HG02759 (cell line): Measurements from ENCODE around the gene EPRS1.

Experiments
- ATAC-seq: cut with Tn5 transposase; IDR thresholded peaks from one replicate; pipeline ENCODE4 v1.9.1; 2021; ENCODE audit warnings: mild to moderate bottlenecking, moderate library complexity; ENCODE audit not compliant: unreplicated experiment

The EPRS1 gene

GRCh38 chr1:220046052-220046930 is at the start of gene EPRS1:
Gene EPRS1 (minus strand): TSS chr1:220046505. CDS start chr1:220046388, 117 bp downstream.
- peak; percentile 99 for ATAC-seq

GRCh38 chr1:220094016-220094911 is 48.0 kb upstream of the EPRS1 start, which contains the start of gene IARS2:
Gene IARS2 (plus strand): TSS chr1:220094132. CDS start chr1:220094217, 85 bp downstream.
- peak; percentile 76 for ATAC-seq

DNA sequence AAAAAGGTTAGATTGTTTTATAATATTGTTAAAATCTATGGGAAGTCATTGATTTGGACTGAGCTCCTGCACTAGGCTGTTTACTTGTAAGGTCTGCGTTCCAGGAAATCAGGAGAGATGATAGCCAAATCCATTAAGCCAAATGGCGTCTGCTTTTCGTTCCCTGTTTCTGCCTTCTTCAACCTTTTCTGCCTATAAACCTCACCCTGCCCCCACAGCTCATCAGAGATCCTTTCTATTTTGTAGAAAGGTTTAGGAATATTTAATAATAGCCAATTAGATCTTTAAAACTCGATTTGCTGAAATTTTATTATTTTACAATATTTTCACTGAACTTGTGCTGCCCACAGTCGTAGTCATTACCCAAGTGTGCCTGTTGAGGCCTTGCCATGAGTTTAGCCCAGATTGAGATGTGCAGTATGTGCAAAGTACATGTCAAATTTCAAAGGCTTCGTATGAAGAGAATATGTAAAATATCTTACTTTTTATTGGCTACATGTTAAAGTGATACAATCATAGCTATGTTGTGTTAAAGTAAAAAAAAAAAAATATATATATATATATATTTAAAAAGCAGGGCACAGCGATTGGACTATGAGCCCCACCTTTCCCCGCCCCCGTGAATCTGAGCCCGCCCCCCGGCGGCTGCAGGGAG is 47.2 kb upstream of the EPRS1 start:
- no peak for ATAC-seq

GRCh38 chr1:220092694-220093093 is 46.4 kb upstream of the EPRS1 start:
- ATAC-seq, result no peak

DNA sequence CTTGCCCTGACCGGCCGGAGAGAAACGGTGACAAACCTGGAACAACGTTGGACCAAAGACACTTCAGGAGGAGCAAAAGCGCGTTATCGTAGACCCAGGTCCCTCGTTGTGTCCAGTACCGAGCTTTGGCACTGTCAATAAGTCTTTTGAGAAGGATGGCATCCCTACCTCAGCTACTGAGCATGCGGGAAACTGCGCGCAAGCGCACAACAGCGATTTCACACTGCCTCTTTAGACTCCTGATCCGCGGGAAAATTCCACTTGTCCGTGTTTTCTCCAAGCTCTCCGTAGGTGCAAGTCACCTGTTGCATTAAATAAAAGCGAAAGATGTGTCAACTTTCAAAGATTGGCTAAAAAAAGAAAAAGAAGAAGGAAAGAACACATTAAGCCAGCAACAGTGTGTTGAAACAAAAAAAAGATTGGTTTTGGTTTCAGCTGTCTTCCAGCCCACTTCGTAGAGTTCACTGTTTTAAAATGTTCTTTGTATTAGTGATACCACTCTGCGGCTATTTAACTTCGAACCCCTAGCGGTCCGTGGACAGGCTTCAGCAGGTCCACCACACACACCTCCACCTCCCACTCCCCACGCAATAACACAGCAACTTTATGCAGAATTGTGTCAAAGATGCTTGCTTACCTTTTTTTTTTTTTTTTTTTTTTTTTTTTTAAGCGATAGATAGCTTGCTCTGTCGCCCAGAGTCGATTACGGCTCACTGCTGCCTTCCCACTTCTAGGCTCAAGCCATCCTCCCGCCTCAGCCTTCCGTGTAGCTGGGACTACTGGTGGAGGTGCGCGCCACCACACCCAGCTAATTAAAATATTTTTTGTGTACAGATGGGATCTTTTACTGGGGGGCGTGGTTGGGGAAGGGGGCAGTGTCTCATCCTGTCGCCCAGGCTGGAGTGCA is 43.6 kb upstream of the EPRS1 start, which contains the start of gene BPNT1:
BPNT1 (minus strand) TSS at position 139 of the 907 bp plus-strand sequence. CDS start 9,942 bp downstream, outside the sequence.
- peak; percentile 59 for ATAC-seq

DNA sequence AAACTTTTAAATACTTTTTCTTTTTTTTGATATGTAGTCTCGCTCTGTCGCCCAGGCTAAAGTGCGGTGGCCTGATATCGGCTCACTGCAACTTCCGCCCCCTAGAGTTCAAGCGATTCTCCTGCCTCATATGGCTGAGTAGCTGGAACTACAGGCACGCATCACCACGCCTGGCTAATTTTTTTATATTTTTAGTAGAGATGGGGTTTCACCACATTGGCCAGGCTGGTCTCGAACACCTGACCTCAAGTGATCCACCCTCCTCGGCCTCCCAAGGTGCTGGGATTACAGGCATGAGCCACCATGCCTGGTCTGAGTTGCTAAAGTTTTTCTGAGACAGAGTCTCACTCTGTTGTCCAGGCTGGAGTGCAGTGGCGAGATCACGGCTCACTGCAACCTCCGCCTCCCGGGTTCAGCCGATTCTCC is 40.0 kb upstream of the EPRS1 start:
- peak; percentile 60 for ATAC-seq

DNA sequence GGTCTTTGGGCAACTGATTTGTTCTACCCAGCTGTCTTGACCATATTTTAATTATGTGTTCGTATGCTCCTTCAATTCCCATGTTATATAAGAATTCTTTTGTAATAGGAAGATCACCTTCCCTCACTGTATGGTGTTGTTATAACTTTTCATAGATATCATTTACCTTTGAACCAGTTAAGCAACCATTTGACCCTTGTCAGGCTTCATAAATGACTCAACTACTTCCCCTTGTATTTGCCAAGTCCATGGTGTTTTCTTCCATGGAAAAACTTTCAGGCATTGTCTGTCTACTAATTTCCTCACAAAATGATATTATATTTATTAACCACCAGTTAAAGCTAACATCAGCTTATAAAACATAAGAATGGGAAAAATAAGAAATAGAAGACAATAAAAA is 38.2 kb upstream of the EPRS1 start:
- ATAC-seq, result no peak

DNA sequence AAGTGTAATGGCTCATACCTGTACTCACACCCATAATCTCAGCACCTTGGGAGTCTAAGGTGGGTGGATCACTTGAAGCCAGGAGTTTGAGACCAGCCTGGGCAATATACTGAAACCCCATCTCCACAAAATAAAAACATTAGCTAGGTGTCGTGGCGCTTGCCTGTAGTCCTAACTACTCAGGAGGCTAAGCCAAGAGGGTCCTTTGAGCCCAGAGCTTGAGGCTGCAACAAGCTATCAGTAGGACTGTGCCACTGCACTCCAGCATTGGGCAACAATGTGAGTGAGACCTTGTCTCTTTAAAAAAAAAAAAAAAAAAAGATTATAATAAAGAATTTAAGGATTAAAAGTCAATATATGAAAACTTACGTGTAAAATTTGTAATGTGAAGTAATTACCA is 31.6 kb upstream of the EPRS1 start:
- no peak for ATAC-seq

DNA sequence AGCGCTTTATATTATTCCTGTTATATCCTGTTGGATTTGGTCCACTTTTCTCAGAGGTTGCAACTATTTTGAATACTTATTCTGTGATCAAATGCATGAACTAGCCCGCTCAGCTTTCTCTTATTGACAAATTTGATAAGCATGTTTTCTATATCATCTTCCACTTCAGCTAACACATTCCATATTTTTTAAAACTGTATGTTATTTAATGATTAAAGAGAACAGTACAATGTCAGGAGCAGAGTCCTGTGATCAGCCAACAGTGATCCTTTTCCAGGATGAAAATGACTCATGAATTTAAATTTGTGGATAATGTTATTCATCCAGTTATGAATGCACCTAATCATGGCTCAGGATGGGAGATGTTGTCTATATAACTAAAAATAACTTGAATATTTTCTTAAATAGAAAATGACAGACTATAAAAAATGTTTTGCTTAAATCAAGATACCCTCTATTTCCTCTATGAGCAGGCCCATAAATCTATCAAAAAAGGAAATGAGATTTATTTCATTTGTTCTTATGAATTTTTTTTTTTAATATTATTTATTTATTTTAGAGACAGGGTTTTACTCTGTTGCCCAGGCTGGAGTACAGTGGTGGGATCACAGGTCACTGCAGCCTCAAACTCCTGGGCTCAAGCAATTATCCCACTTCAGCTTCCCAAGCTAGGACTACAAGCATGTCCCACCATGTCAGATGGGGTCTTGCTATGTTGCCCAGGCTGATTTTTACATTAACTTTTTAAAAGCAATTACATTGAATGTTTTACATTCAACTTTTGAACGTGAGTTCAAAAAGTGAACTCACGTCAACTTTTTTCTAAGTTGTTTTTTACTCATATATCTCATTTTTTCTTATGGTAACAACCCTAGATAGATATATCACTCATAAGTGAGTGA is 30.8 kb upstream of the EPRS1 start:
- no peak for ATAC-seq

DNA sequence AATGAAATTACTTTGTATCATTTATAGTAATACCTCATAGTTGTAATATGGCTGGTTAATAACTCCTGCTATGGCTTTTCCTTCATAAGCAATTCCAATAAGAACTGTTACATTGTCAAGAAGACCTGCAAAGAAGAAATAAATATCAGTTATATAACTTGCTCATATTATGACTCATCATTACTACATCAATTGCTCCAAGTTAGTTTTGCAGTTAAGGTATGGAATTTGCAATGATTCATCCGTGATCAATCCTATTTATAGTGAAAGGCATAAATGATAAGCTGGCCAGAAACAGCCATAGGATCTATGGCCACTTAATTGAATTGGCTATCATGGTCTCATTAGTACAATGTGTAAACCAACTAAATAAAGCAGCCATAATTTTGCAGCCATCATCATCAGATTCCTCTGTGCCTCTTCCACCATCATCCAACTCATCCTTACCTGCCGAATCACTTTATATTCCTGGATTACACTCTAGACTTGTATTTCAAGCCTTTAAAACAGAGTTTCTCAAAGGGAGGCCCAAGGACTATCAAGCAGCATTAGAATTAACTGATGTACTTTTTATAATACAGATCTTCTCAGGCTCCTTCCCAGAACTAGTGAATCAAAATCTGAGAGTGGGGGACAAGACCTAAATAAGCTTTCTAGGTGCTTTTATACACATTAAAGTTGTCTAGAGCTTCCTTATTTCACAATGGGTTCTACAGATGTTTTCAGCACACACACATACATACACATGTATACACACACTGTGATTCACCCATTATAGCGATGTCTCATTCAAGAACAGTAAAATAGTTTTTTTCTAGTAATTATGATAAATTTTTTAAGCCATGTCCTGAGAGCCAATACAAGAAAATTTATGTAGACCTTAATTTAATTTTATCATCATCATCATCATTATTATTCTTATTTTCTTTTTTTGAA is 21.2 kb upstream of the EPRS1 start:
- ATAC-seq, result no peak

- ATAC-seq, result no peak
Observed at GRCh38 chr1:220062629-220063028, 16.3 kb upstream of the EPRS1 start.

- no peak for ATAC-seq
Observed at GRCh38 chr1:220060876-220061275, 14.6 kb upstream of the EPRS1 start.

GRCh38 chr1:220056374-220056773 is 10.1 kb upstream of the EPRS1 start:
- no peak for ATAC-seq

DNA sequence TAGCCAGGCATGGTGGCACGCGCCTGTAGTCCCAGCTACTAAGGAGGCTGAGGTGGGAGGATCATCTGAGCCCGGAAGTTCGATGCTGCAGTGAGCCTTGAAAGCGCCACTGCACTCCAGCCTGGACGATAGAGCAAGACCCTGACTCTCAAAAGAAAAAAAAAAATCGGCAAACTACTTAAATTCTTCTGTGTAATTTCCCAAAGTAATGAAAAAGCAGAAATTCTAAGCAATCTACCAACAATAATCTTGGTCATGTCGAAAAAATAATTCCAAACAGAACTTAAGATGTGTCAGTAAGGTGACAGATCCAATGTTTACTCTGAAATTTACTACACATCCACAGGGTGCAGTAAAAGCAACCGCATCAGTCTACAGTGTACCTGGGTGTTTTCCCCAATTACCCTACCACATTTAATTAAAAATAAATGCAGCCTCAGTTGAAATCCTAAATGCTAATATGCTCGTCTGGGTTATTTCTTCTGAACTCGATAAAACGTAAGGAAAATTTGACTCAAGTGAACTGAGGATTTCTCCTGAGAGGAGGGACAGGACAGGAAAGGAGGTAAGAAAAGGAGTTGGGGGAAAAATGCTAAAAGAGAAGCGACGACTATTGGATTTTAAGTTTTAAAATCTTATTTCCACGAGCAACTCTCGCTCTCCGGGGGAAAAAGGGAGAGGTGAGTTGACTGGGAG is 801 bp downstream of the EPRS1 start:
- no peak for ATAC-seq

DNA sequence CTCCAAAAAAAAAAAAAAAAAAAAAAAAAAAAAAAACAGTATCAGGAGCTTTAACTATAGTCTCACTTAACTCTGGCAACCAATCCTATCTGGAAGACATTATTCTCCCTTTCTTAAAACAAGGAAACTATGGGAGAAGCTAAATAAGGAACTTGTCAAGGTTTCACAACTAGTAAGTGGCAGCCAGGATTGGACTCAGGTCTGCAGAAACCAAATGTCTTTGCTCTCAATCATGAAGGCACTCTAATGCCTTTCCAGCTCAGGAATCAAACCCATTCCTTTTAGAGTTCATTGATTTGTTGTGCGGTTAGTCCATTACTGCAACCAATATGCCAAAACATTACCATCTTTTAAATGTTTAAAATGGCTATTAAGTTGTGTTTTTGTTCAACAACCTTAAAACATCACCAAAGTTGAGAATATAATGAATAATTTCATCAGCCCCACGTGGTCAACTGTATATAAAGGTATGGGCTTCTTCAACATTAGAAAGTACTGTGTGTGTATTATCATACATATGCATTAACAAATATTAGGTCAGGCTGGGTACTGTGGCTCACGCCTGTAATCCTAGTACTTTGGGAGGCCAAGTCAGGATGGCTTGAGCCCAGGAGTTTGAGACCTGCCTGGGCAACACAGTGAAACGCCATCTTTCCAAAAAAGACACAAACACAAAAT is 1.5 kb downstream of the EPRS1 start:
- ATAC-seq, result no peak

- ATAC-seq, result no peak
Observed at GRCh38 chr1:220043646-220044045, 2.7 kb downstream of the EPRS1 start.
